Stomach smooth muscle (tissue), 2 donors: ENCODE results near the gene TMEM164.

ENCODE experiments used
- H3K27ac ChIP-seq: one replicate; pipeline ENCODE4 v1.7.0; 2013; ENCODE audit warnings: mild to moderate bottlenecking, low read length, inconsistent platforms
- H3K27me3 ChIP-seq, 2 donors: one replicate each; pipeline ENCODE4 v1.7.0; 2013; ENCODE audit warnings: low read length in 2 of 2; ENCODE audit not compliant: insufficient read depth in 2 of 2, control insufficient read depth in 1 of 2
- H3K36me3 ChIP-seq, 2 donors: one replicate each; pipeline ENCODE4 v1.7.0; 2013; ENCODE audit warnings: low read length in 2 of 2; ENCODE audit not compliant: control insufficient read depth in 2 of 2, insufficient read depth in 2 of 2
- H3K4me1 ChIP-seq: one replicate; pipeline ENCODE4 v1.7.0; 2013; ENCODE audit warnings: low read length; ENCODE audit not compliant: control insufficient read depth, insufficient read depth
- H3K4me3 ChIP-seq, 2 donors: one replicate each; pipeline ENCODE4 v1.7.0; 2013; ENCODE audit warnings: low read length in 2 of 2
- H3K9ac ChIP-seq, 2 donors: one replicate each; pipeline ENCODE4 v1.7.0; 2013; ENCODE audit warnings: low read length in 2 of 2, mild to moderate bottlenecking in 1 of 2
- H3K9me3 ChIP-seq, 2 donors: one replicate each; pipeline ENCODE4 v1.7.0; 2013; ENCODE audit warnings: low read length in 2 of 2; ENCODE audit not compliant: control insufficient read depth in 2 of 2
- donor health status: healthy.
- donor health status: Pancreatic carcinoma.

The TMEM164 gene

DNA sequence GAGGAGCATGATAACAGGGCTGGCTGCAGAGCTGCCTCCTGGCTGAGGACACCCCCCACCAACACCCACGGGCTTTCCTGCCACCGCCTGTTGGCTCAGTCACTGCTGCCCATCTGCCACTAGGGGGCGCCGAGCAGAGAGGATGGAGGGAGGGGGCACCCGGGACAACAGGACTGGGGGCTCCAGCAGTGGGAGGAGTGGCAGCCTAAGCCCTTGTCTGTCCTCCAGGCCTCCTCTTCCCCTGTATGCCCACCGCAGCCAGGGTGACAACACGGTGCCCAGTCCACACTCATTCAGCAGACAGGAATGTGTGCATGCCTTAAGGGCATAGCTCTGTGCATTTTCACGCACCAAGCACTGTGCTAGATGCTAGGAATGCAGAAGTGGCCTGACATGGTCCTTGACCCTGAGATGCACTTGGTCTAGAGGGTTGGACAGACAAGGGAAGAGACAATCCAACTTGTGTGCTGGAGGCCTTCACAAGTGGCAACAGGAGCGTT is 165.1 kb downstream of the TMEM164 start:
- Histone ChIP-seq H3K27me3 (peaks cover 0 to 22% of the 10 kb centered on the region in 2 donors), H3K4me1 (no peaks in the 10 kb centered on the region), H3K36me3 (peaks cover 0 to 2% of the 10 kb centered on the region in 2 donors), H3K9ac (no peak overlapping the region), H3K27ac (no peak overlapping the region), H3K4me3 (no peak overlapping the region), H3K9me3 (no peaks in the 10 kb centered on the region)

DNA sequence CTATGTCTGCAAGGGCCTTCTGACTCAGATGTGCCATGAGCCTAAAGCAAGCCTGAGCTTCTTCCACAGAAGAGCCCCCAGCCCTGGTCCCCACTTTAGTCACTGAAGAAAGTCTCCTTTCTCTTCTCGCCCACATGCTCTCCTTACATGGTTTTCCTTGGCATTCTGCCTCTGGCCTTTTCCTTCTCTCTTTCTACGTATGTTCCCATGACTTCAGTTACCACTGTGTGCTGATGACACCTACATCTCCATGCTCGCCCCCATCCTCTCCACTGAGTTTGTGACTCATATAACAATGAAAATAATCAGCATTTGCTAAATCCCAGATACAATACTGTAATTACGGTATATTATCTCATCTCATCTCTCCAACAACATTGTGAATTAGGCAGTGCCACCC is 165.7 kb downstream of the TMEM164 start:
- H3K27ac ChIP-seq, result no peak overlapping the region

DNA sequence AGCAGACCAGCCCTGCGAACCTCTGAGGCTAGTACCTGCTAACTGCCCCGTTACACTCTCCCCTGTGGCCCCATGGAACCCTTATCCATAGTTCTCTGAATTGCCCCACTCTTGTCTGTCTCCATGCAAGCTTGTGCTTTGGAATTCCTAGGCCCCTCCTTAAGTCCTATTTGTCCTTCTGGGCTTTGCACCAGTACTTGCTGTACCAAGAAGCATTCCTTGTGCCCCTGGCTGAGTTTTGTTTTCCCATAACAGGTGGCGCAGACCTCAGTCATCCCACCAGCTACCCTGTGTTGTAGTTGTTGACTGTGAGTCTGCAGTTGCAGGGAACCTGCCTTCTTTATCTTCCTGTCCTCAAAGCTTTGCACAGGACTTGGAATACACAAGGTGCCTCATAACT is 167.1 kb downstream of the TMEM164 start:
- H3K36me3 ChIP-seq, result peaks cover 0 to 3% of the 10 kb centered on the region in 2 donors
- H3K4me1 ChIP-seq, result no peaks in the 10 kb centered on the region
- H3K9me3 ChIP-seq, result no peaks in the 10 kb centered on the region

More for the DNA sequence above, 165.7 kb downstream of the TMEM164 start:
- no peak overlapping the region for H3K4me3 ChIP-seq
- peaks cover 0 to 19% of the 10 kb centered on the region in 2 donors for H3K27me3 ChIP-seq
- H3K9ac ChIP-seq, result no peak overlapping the region
- H3K4me1 ChIP-seq, result no peaks in the 10 kb centered on the region
- H3K9me3 ChIP-seq, result no peaks in the 10 kb centered on the region
- H3K36me3 ChIP-seq, result peaks cover 0 to 2% of the 10 kb centered on the region in 2 donors

DNA sequence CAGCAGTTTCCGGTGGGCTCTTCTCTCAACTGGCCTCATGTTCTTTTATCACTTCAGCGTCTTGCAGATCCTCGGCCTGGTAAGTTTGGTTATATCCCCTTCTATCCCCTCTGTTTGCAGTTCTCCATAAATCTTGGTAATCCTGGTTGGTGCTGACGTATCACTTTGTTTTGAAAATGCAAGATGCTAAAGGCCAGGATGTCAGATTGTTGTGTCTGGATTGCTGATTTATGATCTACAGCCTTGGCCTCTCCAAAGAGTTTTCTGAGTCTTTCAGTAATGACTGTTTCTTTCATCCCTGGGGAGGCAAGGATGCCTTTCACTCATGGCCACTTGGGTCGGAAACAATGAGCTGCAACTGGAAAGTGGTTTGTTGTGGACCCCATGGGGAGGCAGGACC is 168.5 kb downstream of the TMEM164 start:
- Histone ChIP-seq H3K36me3 (peaks cover 0 to 3% of the 10 kb centered on the region in 2 donors), H3K4me1 (no peaks in the 10 kb centered on the region), H3K4me3 (no peak overlapping the region), H3K9ac (no peak overlapping the region), H3K9me3 (no peaks in the 10 kb centered on the region), H3K27me3 (peaks cover 0 to 17% of the 10 kb centered on the region in 2 donors), H3K27ac (no peak overlapping the region)

More for the DNA sequence above, 167.1 kb downstream of the TMEM164 start:
- Histone ChIP-seq H3K27me3 (peaks cover 0 to 19% of the 10 kb centered on the region in 2 donors), H3K9ac (no peak overlapping the region), H3K27ac (no peak overlapping the region), H3K4me3 (no peak overlapping the region)

DNA sequence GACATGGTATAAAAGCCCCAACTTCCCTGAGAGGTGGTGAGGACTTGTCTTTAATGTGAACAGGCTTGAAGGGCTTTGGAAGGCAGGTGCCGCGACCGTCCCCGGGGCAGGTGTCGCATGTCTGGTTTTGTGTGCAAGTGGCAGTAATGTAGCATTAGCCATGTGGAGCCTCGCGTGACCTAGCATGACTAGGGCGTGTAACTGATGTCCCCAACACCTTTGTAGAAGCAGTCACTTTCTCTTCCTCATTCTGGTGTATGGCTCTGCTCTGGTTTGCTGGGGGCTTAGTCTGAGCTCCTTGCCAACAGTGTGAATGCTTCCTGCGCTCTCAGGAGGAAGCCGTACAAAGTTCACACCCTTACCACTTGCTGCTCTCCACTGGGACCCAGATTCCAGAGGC is 169.3 kb downstream of the TMEM164 start:
- peaks cover 0 to 3% of the 10 kb centered on the region in 2 donors for H3K36me3 ChIP-seq
- no peak overlapping the region for H3K27ac ChIP-seq
- H3K4me1 ChIP-seq, result no peaks in the 10 kb centered on the region
- H3K4me3 ChIP-seq, result no peak overlapping the region
- no peaks in the 10 kb centered on the region for H3K9me3 ChIP-seq
- H3K9ac ChIP-seq, result no peak overlapping the region
- H3K27me3 ChIP-seq, result peaks cover 0 to 20% of the 10 kb centered on the region in 2 donors

DNA sequence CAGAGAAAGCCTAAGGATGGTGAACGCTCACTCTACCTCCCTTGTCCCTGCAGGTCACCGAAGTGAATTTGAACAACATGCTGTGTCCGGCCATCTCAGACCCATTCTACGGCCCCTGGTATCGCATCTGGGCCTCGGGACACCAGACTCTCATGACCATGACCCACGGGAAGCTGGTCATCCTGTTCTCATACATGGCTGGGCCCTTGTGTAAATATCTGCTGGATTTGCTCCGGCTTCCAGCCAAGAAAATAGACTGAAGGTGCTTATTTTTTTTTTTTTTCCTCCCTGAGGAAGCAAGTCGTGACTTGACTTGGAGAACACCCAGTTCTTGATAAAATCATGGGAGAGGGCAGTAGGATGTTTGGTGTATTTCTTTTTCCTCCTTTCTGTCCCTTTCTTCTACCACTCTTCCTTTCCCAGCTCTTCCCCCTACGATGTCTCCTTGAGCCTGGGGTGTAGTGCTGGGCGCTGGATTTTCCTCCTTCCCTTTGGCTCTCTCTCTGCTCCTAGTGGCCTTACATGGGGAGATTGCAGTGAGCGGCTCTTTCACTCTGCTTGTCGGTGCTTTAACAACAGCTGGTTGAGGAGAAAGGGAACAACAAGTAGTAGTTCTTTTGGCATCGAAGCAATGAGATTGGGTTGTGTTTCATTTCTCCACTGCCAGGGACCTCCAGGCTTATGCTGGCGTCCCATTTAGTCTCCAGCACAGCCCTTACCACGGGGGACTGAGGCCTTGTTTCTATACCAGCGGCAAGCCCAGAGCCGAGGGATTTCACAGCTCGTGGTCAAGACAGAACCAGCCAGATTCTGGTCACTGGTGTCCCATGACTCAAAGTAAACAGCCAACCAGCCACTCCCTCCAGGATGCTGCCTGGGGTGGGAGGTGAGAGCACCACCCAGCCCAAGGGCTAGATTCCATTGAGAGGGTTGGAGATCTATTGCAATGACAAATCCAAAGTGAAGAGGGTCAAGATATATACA is 170.6 kb downstream of the TMEM164 start:
- Histone ChIP-seq H3K9me3 (no peaks in the 10 kb centered on the region), H3K27ac (no peak overlapping the region), H3K27me3 (peaks cover 0 to 20% of the 10 kb centered on the region in 2 donors), H3K4me1 (no peaks in the 10 kb centered on the region), H3K36me3 (peaks cover 0 to 3% of the 10 kb centered on the region in 2 donors), H3K9ac (no peak overlapping the region), H3K4me3 (no peak overlapping the region)

DNA sequence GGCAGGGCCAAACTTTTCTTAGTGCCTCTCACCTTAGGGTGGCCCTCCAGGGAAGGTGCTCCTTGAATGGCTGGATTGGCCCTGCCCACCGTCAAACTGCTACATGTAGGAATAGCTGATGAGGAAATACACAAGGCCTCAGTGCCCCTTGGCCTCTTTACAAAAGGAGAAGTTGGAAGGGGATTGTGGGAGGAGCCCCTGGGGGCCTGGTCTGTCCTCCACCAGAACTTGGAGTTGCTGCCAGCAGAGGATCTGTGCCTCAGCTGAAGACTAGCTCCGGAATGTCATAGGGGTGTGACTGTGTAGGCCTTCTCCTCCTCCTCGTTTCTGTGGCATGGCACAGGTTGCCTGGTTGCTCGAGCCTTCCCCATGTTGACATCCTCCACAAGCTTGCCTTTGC is 172.2 kb downstream of the TMEM164 start:
- peaks cover 2% of the 10 kb centered on the region for H3K4me1 ChIP-seq
- peaks cover 0 to 22% of the 10 kb centered on the region in 2 donors for H3K27me3 ChIP-seq
- H3K36me3 ChIP-seq, result peaks cover 0 to 3% of the 10 kb centered on the region in 2 donors
- H3K4me3 ChIP-seq, result no peak overlapping the region
- H3K9me3 ChIP-seq, result no peaks in the 10 kb centered on the region
- H3K27ac ChIP-seq, result no peak overlapping the region
- no peak overlapping the region for H3K9ac ChIP-seq

DNA sequence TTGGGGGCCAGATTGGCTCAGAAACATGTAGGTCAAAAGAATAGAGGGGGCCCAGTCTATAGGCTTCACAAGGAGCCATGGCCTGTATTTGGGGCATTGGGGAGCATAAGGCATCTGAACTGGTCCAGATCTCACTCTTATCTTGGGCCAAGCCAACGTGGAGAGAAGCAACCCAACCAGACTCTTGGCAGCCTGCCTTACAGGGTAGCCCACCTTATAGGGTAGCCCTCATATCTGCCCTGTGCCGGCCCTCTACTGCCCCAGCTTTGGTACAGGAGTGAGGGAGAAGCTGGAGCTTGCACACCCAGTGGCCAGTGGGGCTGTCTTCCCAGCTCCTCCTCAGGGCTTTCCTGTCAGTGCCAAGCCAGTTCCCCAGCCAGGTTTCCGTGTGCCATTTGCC is 172.8 kb downstream of the TMEM164 start:
- peaks cover 5% of the 10 kb centered on the region for H3K4me1 ChIP-seq
- H3K9me3 ChIP-seq, result no peaks in the 10 kb centered on the region
- H3K27ac ChIP-seq, result no peak overlapping the region
- peaks cover 0 to 3% of the 10 kb centered on the region in 2 donors for H3K36me3 ChIP-seq
- no peak overlapping the region for H3K9ac ChIP-seq
- H3K4me3 ChIP-seq, result no peak overlapping the region
- peaks cover 0 to 25% of the 10 kb centered on the region in 2 donors for H3K27me3 ChIP-seq

DNA sequence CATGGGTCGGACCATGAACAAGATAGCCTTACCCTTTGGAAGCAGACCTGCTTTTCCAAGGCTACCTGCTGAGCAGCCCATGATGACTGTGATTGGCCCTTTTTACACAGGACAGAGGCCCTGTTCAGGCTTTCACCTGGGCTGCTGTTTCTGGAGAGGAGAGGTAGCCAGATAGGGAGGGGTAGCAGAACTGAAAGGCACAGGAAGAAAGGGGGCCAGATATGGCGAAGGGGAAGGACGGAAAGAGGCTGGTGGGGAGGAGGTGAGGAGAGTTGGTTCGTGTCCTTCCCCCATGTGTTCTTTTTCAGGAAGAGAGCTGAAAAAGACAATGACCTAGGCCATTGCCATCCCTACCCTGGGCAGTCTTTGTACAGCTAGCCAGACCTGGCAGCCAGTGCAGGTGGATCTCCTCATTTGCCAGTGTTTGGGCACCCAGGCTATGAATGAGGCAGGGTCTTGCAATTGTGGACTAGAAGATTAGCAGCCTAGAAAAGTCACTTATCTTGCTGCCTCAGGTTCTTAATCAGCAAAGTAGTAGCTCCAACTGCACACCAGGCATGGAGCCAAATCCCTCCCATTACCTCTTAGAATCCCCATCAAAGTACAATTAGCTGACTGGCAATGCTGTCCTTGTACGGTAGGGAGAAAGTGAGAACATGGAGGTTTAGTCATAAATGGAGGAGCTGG is 175.4 kb downstream of the TMEM164 start:
- no peak overlapping the region for H3K4me3 ChIP-seq
- H3K9ac ChIP-seq, result no peak overlapping the region
- H3K27me3 ChIP-seq, result peaks cover 0 to 22% of the 10 kb centered on the region in 2 donors
- peaks cover 0 to 2% of the 10 kb centered on the region in 2 donors for H3K36me3 ChIP-seq
- no peak overlapping the region for H3K27ac ChIP-seq
- H3K9me3 ChIP-seq, result no peaks in the 10 kb centered on the region
- peaks cover 5% of the 10 kb centered on the region for H3K4me1 ChIP-seq

DNA sequence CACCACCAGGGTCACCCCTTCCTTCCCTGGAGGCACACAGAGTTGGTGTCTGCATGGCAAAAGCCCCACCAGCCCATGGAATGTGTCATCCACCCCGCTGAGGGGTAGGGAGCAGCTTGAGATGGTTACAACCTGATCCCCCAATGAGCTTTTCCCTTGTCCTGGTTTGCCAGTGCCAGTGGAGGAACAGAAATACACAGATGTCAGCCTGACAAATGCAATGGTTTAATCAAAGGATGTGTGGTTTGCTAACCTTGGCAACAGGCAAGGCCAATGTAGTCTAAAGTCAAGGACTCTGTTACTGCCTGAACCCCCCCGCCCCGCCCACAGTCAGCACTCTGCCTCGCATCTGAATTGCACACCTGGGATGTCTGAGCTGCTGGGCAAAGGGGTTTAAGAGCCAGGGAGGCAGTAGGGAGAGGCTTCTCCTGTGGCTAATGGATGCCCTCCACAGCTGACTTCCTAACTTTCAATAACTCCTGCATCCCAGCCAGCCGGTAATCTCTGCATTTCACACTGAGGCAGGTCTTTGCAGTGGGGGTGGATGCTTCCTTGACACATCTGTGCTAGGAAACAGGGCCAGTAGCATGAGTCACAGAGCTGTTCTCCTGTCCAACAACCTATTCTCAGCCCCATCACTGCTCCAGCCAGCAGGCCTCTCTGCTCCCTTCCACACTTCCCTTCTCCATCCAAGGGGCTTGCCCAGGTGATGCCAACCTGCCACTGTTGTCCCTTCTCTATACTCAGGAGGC is 177.4 kb downstream of the TMEM164 start:
- no peak overlapping the region for H3K9ac ChIP-seq

More for the DNA sequence above, 177.4 kb downstream of the TMEM164 start:
- H3K4me1 ChIP-seq, result peaks cover 5% of the 10 kb centered on the region
- H3K36me3 ChIP-seq, result no peaks in the 10 kb centered on the region
- no peaks in the 10 kb centered on the region for H3K9me3 ChIP-seq
- peaks cover 0 to 19% of the 10 kb centered on the region in 2 donors for H3K27me3 ChIP-seq
- H3K4me3 ChIP-seq, result no peak overlapping the region
- H3K27ac ChIP-seq, result no peak overlapping the region
